GM18526 (cell line): ENCODE measurements around the gene ADCK1.
A peak's percentile ranks its signal among the peaks of the same experiment; 100 is the strongest.

Source experiments
- POLR2A ChIP-seq: IDR thresholded peaks from 3 replicates; pipeline ENCODE4 v1.6.1; 2011; ENCODE audit not compliant: insufficient read length; ENCODE audit errors: extremely low read depth

Gene ADCK1, protein sequence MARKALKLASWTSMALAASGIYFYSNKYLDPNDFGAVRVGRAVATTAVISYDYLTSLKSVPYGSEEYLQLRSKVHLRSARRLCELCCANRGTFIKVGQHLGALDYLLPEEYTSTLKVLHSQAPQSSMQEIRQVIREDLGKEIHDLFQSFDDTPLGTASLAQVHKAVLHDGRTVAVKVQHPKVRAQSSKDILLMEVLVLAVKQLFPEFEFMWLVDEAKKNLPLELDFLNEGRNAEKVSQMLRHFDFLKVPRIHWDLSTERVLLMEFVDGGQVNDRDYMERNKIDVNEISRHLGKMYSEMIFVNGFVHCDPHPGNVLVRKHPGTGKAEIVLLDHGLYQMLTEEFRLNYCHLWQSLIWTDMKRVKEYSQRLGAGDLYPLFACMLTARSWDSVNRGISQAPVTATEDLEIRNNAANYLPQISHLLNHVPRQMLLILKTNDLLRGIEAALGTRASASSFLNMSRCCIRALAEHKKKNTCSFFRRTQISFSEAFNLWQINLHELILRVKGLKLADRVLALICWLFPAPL

DNA sequence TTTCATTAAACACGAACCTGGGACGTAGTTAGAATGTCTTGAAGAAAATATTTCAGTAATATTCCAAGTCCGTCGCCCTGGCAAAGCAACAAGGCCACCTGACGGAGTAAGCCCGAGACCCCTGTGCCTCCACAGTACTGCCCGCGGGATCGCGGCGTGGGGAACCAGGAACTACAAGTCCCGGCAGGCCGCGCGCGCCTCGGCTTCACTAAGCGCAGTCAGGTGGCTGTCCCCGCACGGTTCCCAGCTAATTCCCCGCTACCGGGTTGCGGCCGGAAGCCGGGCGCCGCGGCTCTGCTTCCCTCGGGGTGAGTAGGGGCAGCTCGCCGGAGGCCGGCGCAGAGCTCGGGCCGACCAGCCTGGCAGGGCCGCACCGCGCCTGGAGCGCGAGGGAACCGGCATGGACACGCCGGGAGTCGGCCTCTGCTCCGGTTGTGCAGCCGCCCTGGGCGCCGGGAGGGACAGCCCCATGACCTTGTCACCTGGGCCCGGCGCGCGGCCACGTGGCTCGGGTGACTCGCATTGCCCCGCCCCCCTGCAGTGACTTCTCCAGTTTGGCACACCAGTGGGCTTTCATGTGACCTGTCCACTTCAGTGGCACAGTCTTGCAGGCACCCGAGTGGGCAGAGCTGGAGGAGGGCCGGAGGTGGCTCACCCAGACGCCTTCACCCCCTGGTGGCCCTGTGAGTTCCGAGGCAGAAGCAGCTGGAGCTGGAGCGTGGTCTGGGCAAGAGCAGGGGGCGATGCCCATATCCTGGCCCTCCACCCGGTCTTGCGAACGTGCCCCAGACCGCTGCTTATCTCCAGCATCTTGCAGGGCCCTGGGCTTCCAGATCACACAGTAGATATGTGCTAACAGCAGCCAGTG is at the start of gene ADCK1:
ADCK1 (plus strand) TSS at position 247 of the 868 bp plus-strand sequence. CDS start 18,870 bp downstream, outside the sequence.
- peak; percentile 63 for TF ChIP-seq POLR2A

DNA sequence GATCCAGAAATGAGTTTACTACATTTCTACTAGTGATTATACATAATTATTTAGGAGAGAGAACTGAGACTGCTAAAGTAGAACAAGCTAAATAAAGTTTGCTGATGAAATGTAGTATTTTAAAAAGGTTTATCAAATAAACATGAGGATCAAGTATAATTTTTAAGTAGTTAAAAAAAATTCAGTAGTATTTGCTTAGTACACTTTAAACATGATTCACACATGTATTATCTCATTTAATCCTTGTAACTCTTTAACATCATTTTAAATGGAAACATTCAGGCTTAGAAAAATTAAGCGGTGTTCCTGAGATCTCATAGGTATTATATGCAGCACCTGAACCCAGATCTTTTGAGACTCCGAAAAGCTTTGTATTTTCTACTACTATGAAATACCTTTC is 47.6 kb upstream of the ADCK1 start:
- TF ChIP-seq POLR2A, result no peak

DNA sequence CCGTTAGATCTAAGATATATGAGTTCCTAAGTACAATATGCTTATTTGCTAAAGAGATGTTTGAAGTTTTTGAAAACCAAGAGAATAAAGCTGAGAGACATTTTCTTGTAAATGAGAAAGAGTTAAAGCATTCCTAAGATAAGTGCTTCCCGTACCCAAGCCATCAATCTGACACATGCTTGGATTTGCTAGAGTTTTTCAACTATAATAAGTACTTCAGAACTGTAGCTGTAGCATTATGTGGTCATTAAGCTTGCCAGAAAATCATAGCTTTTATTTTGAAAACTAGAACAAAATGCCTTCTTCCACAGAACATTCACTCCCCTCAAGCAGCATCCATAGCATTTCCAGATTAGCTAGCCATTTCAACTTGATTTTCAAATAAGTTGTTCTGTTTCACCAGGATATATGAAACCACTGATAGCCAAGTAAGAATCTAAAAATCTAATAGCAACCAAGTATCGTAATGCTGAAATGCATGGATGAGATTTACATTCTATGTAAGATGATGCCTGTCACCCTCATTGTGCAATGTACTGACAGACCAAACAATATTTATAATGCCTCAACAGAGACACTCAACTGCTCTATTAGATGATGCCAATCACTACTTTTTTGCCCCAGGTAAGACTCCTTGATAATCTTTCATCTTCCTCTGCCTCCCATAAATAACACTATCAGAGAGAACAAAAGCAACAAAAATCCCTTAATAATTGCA is 47.0 kb upstream of the ADCK1 start:
- TF ChIP-seq POLR2A, result no peak

DNA sequence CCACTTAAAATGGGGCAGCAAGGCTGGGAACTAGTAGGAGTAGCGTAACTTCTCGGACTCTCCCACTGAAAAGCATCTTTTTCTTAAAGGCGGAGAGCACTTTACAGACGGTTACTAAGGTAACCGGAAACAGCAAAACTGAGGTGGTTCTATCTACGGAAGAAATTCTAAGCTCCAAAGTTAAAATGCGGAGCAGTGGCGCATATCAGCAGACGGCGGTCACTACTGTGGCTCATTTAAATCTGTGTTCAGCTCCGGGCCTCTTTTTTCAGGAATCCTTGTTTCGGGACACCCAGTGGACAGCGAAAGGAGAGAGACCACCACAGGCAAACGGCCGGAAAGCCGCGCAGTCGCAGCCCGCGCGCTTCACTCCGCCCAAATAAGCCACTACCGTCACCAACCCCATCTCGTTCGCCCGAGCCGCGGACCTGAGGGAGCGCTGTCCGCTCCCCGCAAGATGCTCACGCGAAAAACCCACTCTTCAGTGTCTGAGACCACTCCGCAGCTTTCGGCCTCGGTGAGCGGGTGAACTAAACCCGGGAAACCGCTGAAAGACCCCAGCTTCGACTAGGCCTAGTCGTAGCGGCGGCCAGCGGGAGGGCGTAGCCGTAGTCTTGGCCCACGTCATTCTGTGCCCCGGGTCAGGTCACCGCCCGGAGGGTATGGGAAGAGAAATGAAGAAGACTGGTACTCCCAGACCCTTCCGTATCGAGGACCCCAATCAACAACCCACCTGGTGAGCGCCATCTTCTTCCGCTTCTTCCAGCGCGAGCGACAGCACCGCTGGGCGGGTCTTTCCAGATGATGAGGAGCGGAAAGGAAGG is 39.3 kb upstream of the ADCK1 start, which contains the start of gene SNW1:
SNW1 (minus strand) TSS at position 776 of the 824 bp plus-strand sequence; CDS start at position 747, 29 bp downstream.
- TF ChIP-seq POLR2A, result peak; percentile 71

DNA sequence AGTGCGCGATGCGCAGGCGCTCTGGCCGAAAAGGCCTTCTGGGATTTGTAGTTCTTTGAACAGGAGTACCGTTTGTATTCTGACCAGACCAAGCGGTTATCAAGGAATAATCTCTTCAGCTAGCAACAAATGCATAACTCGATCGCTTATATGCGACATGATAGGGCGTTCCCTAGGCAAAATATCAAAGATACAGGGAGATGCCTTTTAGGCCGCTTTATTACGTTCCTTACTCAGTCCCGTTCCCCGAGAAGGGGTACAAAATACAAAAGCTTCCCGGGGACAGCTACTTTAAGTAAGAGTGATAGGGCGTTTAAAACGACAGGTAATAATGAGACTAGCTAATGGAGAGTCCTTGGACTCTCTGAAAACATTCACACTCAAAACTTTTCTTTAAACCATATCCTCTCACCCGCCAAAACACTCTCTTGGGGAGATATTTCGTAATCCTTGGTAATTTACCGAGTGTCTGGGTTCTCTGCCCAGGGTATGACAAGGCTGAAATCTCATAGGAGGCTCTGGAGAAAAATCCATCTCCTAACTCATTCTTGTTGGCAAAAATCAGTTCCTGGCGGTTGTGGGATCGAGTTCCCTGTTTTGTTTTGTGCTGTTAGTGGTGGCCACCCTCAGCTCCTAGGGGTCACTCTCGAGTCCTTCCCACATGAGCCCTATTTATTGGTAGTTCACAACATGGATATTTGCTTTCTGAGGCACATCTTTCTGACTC is 38.5 kb upstream of the ADCK1 start:
- TF ChIP-seq POLR2A, result no peak

DNA sequence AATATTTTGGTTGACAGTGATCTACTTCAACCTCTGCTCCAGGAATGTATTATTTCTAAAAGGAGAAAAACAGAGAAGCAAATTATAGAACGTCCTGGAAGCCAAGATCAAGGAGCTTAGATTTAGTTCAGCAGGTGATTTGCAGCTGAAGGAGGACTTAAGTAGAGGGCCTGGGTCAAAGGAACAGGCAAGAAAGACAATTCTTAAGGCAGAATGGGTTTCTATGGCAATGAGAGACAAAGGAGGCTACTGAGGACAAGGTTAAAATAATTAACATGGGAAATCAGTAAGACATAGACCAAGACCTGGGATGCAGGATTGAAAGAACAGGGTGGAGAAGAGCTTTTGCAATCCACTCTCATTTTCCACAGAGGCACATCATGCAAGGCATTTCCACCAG is 36.6 kb upstream of the ADCK1 start:
- no peak for TF ChIP-seq POLR2A

DNA sequence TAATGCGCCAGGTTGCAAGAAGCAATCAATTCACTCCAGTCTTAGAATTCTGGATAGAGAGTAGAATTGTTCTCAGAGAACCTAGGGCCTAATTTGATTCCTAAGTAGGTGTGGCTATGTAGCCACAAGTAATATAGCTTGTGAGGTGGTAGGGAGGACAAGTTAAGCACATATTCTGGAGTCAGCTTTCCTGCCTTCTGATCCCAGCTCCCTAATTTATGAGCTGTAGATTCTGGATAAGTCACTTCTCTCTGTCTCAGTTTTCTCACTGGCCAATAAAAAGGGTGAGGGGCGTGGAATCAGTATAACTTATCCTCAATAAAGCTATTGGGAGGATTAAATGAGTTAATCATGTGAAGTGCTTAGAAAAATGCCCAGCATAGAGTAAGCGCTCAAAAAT is 35.9 kb upstream of the ADCK1 start:
- no peak for TF ChIP-seq POLR2A

DNA sequence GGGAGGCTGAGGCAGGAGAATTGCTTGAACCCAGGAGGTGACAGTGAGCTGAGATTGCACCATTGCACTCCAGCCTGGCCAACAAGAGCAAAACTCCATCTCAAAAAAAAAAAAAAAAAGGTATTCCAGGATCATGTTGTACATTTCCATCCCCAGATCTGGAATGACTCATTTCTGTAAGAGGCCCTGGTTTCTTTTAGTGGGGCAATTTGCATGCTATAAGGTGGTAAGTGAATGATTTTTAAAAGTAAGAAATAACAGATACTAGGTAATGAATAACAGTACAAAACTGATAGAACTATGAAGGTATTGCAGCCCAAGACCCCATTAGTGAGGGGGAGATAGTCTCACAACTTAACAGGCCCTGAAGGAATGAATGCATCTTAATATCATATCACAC is 17.7 kb upstream of the ADCK1 start:
- TF ChIP-seq POLR2A, result no peak

DNA sequence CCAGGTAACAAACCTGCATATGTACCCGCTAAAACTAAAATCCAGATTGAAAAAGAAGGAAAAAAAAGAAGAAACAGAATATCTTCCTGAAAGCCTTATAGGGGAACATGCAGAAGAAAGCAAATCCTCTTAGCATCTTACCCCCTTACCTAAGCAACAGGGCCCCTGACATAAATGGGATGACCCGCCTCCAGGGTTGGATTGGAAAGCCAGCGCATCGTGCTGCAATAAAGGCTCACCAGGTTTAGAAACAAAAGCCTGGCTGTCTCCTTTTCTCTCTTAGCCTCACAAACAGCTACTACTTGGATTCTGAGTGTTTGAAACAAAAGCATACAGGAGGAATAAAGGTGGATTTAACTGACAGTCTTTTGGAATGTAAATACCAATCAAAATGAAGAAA is 13.8 kb upstream of the ADCK1 start:
- TF ChIP-seq POLR2A, result no peak

DNA sequence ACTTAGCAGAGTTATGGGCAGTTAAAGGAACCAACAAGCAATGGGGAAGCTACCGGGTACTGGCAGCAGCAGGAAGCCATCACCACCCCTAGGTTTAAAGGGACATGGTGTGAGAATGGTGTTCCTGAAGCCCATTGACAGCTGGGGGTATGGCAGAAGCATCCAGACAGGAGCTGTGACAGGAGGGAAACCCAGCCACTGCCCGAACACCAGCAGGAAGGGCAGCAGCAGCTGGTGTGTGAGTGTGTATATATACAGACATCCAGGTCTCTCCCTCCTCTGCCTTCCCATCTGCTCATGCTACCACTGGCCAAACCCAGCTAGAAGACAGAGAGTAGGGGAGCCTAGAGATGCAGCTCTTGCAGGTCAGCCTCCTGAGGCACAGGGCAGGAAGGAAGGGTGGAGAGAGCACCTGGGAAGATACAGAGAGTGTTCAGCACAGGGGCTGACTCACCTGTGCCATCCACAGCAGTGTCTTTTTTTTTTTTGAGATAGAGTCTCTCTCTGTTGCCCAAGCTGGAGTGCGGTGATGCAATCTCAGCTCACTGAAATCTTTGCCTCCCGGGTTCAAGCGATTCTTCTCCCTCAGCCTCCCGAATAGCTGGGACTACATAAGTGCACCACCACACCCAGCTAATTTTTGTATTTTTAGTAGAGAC is 9.2 kb upstream of the ADCK1 start:
- no peak for TF ChIP-seq POLR2A

DNA sequence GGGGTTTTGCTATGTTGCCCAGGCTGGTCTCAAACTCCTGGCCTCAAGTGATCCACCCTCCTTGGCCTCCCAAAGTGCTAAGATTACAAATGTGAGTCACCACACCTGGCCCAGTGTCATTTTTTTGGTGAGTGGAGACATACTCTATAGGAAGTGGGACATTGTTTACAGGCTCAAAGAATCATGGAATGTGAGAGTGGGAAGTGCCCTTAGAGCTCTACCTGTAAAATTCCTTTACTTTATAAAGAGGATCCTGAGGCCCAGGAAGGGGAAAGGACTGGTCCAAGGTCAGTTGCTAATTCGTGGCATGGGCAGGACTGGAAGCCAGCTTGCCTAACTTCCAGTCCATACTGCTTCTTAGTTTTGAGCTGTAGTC is 8.7 kb upstream of the ADCK1 start:
- no peak for TF ChIP-seq POLR2A

DNA sequence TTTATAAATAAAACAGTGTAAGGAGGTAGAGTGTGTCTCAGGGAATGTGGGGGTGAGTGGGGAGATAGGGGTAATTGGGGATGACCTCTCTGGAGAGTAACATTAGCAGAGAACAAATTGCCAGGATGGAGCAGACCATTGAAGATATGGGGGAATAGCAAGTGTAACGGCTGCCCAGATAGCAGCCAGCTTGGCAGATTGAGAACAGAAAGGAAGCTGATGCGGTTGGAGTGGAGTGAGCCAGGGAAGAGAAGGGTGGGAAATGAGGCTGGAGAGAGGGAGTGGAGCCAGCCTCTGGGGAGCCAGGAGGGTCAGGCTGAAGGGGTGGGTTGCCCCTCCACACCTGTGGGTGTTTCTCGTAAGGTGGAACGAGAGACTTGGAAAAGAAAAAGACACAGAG is 5.6 kb upstream of the ADCK1 start:
- no peak for TF ChIP-seq POLR2A

DNA sequence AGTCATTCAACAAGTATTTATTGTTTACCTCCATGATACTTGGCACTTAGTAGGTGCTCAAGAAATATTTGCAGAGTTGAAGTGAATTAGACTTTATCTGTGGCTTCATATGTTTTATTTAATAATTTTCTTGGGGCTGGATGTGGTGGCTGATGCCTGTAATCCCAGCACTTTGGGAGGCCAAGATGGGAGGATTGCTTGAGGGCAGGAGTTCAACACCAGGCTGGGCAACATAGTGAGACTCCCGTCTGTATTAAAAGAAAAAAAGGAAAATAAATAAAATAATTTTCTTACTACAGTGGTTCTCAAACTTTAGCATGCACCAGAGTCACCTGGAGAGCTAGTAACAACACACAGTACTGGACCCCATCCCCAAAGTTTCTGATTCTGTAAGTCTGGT is 905 bp downstream of the ADCK1 start:
- no peak for TF ChIP-seq POLR2A
